ENCODE measurements around the gene SMDT1.

Gene SMDT1, protein sequence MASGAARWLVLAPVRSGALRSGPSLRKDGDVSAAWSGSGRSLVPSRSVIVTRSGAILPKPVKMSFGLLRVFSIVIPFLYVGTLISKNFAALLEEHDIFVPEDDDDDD

DNA sequence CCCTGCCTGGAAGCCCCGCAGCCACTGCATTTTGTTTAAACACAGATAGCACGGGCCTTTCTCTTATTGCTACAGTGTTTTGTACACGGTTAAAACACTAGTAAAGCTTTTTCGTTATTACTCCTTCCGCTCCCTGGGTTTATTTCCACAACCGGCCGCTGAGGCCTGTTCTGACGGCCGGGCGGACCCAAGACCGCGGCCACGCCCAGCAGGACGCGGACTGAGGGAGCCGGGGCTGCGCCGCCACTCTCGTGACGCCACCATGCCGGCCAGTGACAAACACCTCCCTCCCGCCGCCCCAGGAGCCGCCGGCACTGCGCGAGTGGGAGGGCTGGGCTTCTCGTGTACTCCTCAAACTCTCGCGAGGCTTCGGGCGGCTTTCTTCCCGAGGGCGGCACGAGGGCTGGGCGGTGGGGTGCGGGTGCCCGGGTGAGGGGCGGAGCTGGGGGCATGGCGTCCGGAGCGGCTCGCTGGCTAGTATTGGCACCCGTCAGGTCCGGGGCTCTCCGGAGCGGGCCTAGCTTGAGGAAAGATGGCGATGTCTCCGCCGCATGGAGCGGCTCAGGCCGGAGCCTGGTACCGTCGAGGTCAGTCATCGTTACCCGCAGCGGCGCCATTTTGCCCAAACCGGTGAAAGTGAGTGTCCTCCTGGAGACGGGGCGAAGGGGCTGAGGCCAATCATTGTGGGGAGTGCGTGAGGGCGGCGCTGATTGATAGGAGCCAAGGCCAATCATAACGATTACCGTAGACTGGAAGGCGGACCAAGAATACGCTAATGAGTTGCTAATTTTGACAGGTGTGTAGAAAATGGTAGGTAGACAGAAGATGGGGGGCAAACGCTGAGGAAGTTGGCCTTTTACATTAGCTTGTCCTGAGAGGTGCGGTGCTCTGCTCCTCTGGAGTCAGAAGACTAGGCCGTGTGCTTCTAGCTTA is at the start of gene SMDT1:
Gene SMDT1 (plus strand): TSS at position 382 of the 933 bp plus-strand sequence. CDS start 69 bp downstream, at position 451.
- DNase-seq (ENCODE audit: extremely low spot score), result peak; percentile 98
- ChIA-PET CTCF (interaction anchor here (1.1 to 2.8 kb wide), 5 partner anchors 10 to 115 kb away, joined by 3 to 14 read pairs (median 9); no protein-coding TSS in a partner anchor), POLR2A (interaction anchor here (0.6 to 2.0 kb wide), 3 partner anchors 9 to 367 kb away, joined by 4 to 7 read pairs (median 7); partner anchors contain the start of genes NAGA and NDUFA6)
- TF ChIP-seq CTCF (IDR thresholded peaks at IDR 0.05; ENCODE audit: control extremely low read depth, extremely low read depth, low read depth, missing control alignments), result no peak

DNA sequence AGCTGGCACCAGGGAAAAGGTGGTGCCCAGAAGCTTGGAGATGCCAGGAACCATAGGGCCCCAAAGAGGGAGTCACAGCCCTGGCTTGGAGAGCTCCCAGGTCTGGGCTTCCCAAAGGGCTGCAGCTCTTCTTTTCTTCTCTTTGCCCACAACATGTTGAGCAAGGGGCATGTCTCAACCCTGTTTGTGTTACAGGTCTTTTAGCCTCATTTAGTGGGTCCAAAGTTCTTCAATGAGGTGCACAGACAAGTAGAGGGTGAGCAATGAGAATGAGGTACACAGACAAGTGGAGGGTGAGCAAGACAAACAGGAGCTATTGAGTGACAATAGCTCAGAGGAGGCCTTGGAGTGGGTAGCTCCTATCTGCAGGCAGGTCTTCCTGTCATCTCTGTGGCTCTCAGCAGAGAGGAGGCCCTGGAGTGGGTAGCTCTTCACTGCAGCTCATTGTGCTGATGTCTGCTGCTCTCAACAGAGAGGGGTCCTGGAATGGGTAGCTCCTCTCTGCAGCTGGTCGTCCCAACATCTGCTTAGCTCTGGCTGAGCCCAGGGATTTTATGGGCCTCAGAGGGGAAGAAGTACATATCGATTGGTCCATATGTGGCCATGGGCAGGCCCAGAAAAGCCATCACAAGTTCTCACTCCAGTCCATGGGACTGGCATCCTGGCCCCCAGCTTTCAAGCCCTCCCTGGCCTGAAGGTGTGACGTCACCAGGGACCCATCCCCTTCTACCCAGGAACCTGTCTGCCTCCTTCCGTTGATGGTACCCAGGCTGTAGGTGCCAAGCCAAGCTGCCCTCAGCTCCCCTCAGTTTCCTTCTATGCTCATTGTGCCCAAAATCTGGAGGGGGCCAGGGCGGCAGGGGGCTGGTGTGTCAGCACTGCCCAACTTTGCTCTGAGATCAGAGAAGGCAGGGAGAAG is 46.0 kb upstream of the SMDT1 start:
- DNase-seq (ENCODE audit: extremely low spot score), result no peak
- ChIA-PET CTCF (interaction anchor here (0.9 to 2.3 kb wide), 6 partner anchors 11 to 68 kb away, joined by 3 to 6 read pairs (median 3); partner anchors contain the start of genes NDUFA6 and WBP2NL), POLR2A (interaction anchor here (1.0 kb wide), 1 partner anchor 233 kb away, joined by 3 read pairs; the partner anchor contains the start of gene CCDC134)
- no peak for TF ChIP-seq CTCF (IDR thresholded peaks at IDR 0.05; ENCODE audit: control extremely low read depth, extremely low read depth, low read depth, missing control alignments)

GRCh38 chr22:42035256-42035655 is 44.2 kb upstream of the SMDT1 start:
- ChIA-PET CTCF (interaction anchor here (2.3 kb wide), 1 partner anchor 55 kb away, joined by 6 read pairs; the partner anchor contains the start of gene NDUFA6), POLR2A (no interaction called here)
- no peak for DNase-seq (ENCODE audit: extremely low spot score)
- TF ChIP-seq CTCF (IDR thresholded peaks at IDR 0.05; ENCODE audit: control extremely low read depth, extremely low read depth, low read depth, missing control alignments), result no peak

DNA sequence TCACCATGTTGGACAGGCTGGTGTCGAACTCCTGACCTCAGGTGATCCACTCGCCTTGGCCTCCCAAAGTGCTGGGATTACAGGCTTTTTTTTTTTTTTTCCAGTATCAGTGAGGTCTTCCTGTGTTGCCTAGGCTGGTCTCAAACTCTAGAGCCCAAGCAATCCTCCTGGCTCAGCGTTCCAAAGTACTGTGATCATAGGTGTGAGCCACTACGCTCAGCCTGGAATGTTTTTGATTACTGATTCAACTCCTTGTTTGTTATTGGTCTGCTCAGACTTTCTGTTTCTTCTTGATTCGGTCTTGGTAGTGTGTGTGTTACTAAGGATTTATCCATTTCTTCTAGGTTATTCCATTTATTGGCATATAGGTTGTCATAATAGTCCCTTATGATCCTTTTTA is 40.2 kb upstream of the SMDT1 start:
- POLR2A ChIA-PET, result no interaction called here
- CTCF ChIA-PET, result no interaction called here
- no peak for TF ChIP-seq CTCF (IDR thresholded peaks at IDR 0.05; ENCODE audit: control extremely low read depth, extremely low read depth, low read depth, missing control alignments)
- DNase-seq (ENCODE audit: extremely low spot score), result no peak

GRCh38 chr22:42041784-42042183 is 37.7 kb upstream of the SMDT1 start:
- CTCF ChIA-PET, result interaction anchor here (0.7 kb wide), 1 partner anchor 17 kb away, joined by 3 read pairs; no protein-coding TSS in a partner anchor
- no peak for DNase-seq (ENCODE audit: extremely low spot score)
- no peak for TF ChIP-seq CTCF (IDR thresholded peaks at IDR 0.05; ENCODE audit: control extremely low read depth, extremely low read depth, low read depth, missing control alignments)
- POLR2A ChIA-PET, result interaction anchor here (0.7 kb wide), 1 partner anchor 300 kb away, joined by 9 read pairs; no protein-coding TSS in a partner anchor

Measured in GM10248 (cell line).